HL-60 (cell line): Measurements from ENCODE around the gene MAN2A2.

ENCODE experiments used
- CTCF ChIP-seq: IDR thresholded peaks from one replicate; pipeline ENCODE4 v1.5.1; 2011; ENCODE audit warnings: low read length, control low read depth, inconsistent platforms; ENCODE audit not compliant: insufficient read depth
- POLR2AphosphoS5 ChIP-seq: IDR thresholded peaks from 2 replicates; pipeline ENCODE4 v1.6.1; 2012; ENCODE audit warnings: low read depth
- REST ChIP-seq: IDR thresholded peaks from 2 replicates; pipeline ENCODE4 v1.6.1; 2012; ENCODE audit warnings: low read depth; ENCODE audit not compliant: insufficient replicate concordance

GRCh38 chr15:90939756-90940155 is 36.7 kb downstream of the MAN2A2 start:
- no peak for TF ChIP-seq POLR2AphosphoS5
- TF ChIP-seq REST: no peak
- TF ChIP-seq CTCF: no peak
